Left colon (tissue), 2 donors: ENCODE results near the gene SMAD1. TPM values are rescaled to one million over a fixed set of nuclear protein-coding genes. Genes with fewer than 3 reads are reported as not detected.
A peak's percentile ranks its signal among the peaks of the same experiment; 100 is the strongest.

ENCODE experiments used
- ATAC-seq: fragments of 200-7000 bp; cut with Tn5 transposase; one replicate; pipeline ENCODE4 v1.9.1; 2020; ENCODE audit warnings: mild to moderate bottlenecking, moderate library complexity
- DNase-seq, 2 donors: peaks; one replicate each; pipeline ENCODE4 v3.0.0-alpha.2; 2020
- intact Hi-C, 2 donors: fragments of 100-400 bp; cut with DNase I in 1 of 2; cut with micrococcal nuclease in 1 of 2; formaldehyde crosslinking; loops; one replicate each; pipeline versions ENCODE4 v1.11.2 to v1.14.0; 2022; cut with DNase I, micrococcal nuclease
- total RNA-seq, 2 donors: library from RNA; stranded (reverse); fragmentation: NEBNext Ultra II Directional; extraction: Animal tissue kit (Norgen Biotek cat#: 25700); gene quantifications; one replicate each; pipeline ENCODE4 v1.2.1, GENCODE V29; 2021
- donor health status: DM: no; HTN: no; CAD: no.
- donor health status: DM: yes; HTN: yes; CAD: no.

SMAD1 gene
- total RNA-seq, 2 donors from 2014 or later: 36.3 to 44.4 TPM

GRCh38 chr4:145485120-145485519 is 3.5 kb downstream of the SMAD1 start:
- DNase-seq (no peak), ATAC-seq (no peak)
- intact Hi-C loops: loop anchor here in 1 of 2 donors (10.0 kb wide), 1 partner anchor 60 kb away; no protein-coding TSS in a partner anchor

- no peak for ATAC-seq
- no peak for DNase-seq
- intact Hi-C loops: loop anchor here in 1 of 2 donors (10.0 kb wide), 1 partner anchor 58 kb away; no protein-coding TSS in a partner anchor
These were observed 5.0 kb downstream of the SMAD1 start for GRCh38 chr4:145486603-145487002.

- DNase-seq: no peak
- ATAC-seq: no peak
- intact Hi-C loops: loop anchor here in 1 of 2 donors (10.0 kb wide), 1 partner anchor 57 kb away; no protein-coding TSS in a partner anchor
These were observed 6.0 kb downstream of the SMAD1 start for GRCh38 chr4:145487631-145488030.

- intact Hi-C loops: loop anchor here in 1 of 2 donors (10.0 kb wide), 1 partner anchor 56 kb away; no protein-coding TSS in a partner anchor
- no peak for DNase-seq
- no peak for ATAC-seq
These were observed 6.7 kb downstream of the SMAD1 start for GRCh38 chr4:145488310-145488709.

- DNase-seq (no peak), ATAC-seq (no peak)
- intact Hi-C loops: loop anchor here in 1 of 2 donors (10.0 kb wide), 1 partner anchor 55 kb away; no protein-coding TSS in a partner anchor
These were observed 7.9 kb downstream of the SMAD1 start for GRCh38 chr4:145489556-145489955.

GRCh38 chr4:145490361-145490760 is 8.7 kb downstream of the SMAD1 start:
- intact Hi-C loops: loop anchor here in 1 of 2 donors (10.0 kb wide), 1 partner anchor 124 kb away; the partner anchor contains the start of gene MMAA
- DNase-seq (no peak), ATAC-seq (no peak)

- DNase-seq (no peak), ATAC-seq (no peak)
- intact Hi-C loops: loop anchor here in 1 of 2 donors (10.0 kb wide), 1 partner anchor 124 kb away; the partner anchor contains the start of gene MMAA
These were observed 9.1 kb downstream of the SMAD1 start for GRCh38 chr4:145490796-145491195.

GRCh38 chr4:145492376-145492775 is 10.7 kb downstream of the SMAD1 start:
- peak; percentile 33 to 44 for DNase-seq
- ATAC-seq: peak; percentile 96
- intact Hi-C loops: loop anchor here in 1 of 2 donors (10.0 kb wide), 1 partner anchor 122 kb away; the partner anchor contains the start of gene MMAA

GRCh38 chr4:145493166-145493565 is 11.5 kb downstream of the SMAD1 start:
- intact Hi-C loops: loop anchor here in 1 of 2 donors (10.0 kb wide), 1 partner anchor 122 kb away; the partner anchor contains the start of gene MMAA

GRCh38 chr4:145494666-145495270 is 13.1 kb downstream of the SMAD1 start:
- no peak for DNase-seq
- intact Hi-C loops: loop anchor here in 1 of 2 donors (10.0 kb wide), 1 partner anchor 120 kb away; the partner anchor contains the start of gene MMAA
- ATAC-seq: no peak

More at GRCh38 chr4:145493166-145493565, 11.5 kb downstream of the SMAD1 start:
- no peak for DNase-seq
- no peak for ATAC-seq

- DNase-seq (no peak), ATAC-seq (no peak)
- intact Hi-C loops: loop anchor here in 1 of 2 donors (10.0 kb wide), 1 partner anchor 119 kb away; the partner anchor contains the start of gene MMAA
These were observed 14.6 kb downstream of the SMAD1 start for GRCh38 chr4:145496292-145496691.

GRCh38 chr4:145497199-145498149 is 15.8 kb downstream of the SMAD1 start:
- ATAC-seq (no peak), DNase-seq (no peak)
- intact Hi-C loops: loop anchor here in 1 of 2 donors (10.0 kb wide), 1 partner anchor 117 kb away; the partner anchor contains the start of gene MMAA

GRCh38 chr4:145498430-145498829 is 16.8 kb downstream of the SMAD1 start:
- intact Hi-C loops: loop anchor here in 1 of 2 donors (10.0 kb wide), 1 partner anchor 116 kb away; the partner anchor contains the start of gene MMAA
- no peak for DNase-seq
- ATAC-seq: no peak

- DNase-seq (no peak), ATAC-seq (peak; percentile 56)
- intact Hi-C loops: no loop called here
These were observed 19.5 kb downstream of the SMAD1 start for GRCh38 chr4:145501051-145501660.

- ATAC-seq (no peak), DNase-seq (no peak)
- intact Hi-C loops: no loop called here
These were observed 21.2 kb downstream of the SMAD1 start for GRCh38 chr4:145502809-145503208.

GRCh38 chr4:145503486-145504072 is 21.9 kb downstream of the SMAD1 start:
- DNase-seq: no peak
- intact Hi-C loops: no loop called here
- ATAC-seq: peak; percentile 87

GRCh38 chr4:145505995-145506394 is 24.3 kb downstream of the SMAD1 start:
- intact Hi-C loops: no loop called here
- DNase-seq (no peak), ATAC-seq (no peak)

- DNase-seq: no peak
- intact Hi-C loops: no loop called here
- ATAC-seq: peak; percentile 83
These were observed 26.0 kb downstream of the SMAD1 start for GRCh38 chr4:145507636-145508035.
